HEK293 (cell line): ENCODE results near the gene SPATA25.

Source experiments
- GLI4 ChIP-seq: fragments of 450-650 bp; formaldehyde crosslinking; IDR thresholded peaks from 2 replicates; pipeline ENCODE4 v1.5.1; 2016; ENCODE audit warnings: missing biosample characterization, missing genetic modification characterization
- GLIS1 ChIP-seq: fragments of 450-650 bp; formaldehyde crosslinking; IDR thresholded peaks from 2 replicates; pipeline ENCODE4 v1.5.1; 2016; ENCODE audit warnings: missing biosample characterization, missing genetic modification characterization
- OVOL3 ChIP-seq: fragments of 450-650 bp; formaldehyde crosslinking; IDR thresholded peaks from 2 replicates; pipeline ENCODE4 v1.5.1; 2016; ENCODE audit warnings: missing biosample characterization, missing genetic modification characterization
- SALL2 ChIP-seq: fragments of 450-650 bp; formaldehyde crosslinking; IDR thresholded peaks from 2 replicates; pipeline ENCODE4 v1.5.0; 2017; ENCODE audit warnings: missing biosample characterization, mild to moderate bottlenecking, missing genetic modification characterization, borderline replicate concordance
- YY1 ChIP-seq: fragments of 450-650 bp; formaldehyde crosslinking; IDR thresholded peaks from 2 replicates; pipeline ENCODE4 v1.5.1; 2018; ENCODE audit warnings: missing biosample characterization, missing genetic modification characterization
- YY2 ChIP-seq: fragments of 450-650 bp; formaldehyde crosslinking; IDR thresholded peaks from 2 replicates; pipeline ENCODE4 v1.5.1; 2016; ENCODE audit warnings: missing biosample characterization, missing genetic modification characterization
- ZFP37 ChIP-seq: fragments of 450-650 bp; formaldehyde crosslinking; IDR thresholded peaks from 2 replicates; pipeline ENCODE4 v1.5.1; 2016; ENCODE audit warnings: missing biosample characterization, missing genetic modification characterization
- ZNF549 ChIP-seq: fragments of 450-650 bp; IDR thresholded peaks from 2 replicates; pipeline ENCODE4 v1.5.1; 2018; ENCODE audit warnings: missing biosample characterization, missing genetic modification characterization, mild to moderate bottlenecking, inconsistent platforms, moderate library complexity
- ZNF561 ChIP-seq: fragments of 450-650 bp; IDR thresholded peaks from 2 replicates; pipeline ENCODE4 v1.5.1; 2018; ENCODE audit warnings: missing biosample characterization, missing genetic modification characterization, borderline replicate concordance
- TF ChIP-seq, protein P1 (sequence below): fragments of 450-650 bp; formaldehyde crosslinking; IDR thresholded peaks from 2 replicates; pipeline ENCODE4 v1.5.1; 2016; ENCODE audit warnings: missing biosample characterization, missing genetic modification characterization
- TF ChIP-seq, protein P2 (sequence below): fragments of 450-650 bp; formaldehyde crosslinking; conservative IDR thresholded peaks from 2 replicates; pipeline ENCODE4 v1.5.1; 2016; ENCODE audit warnings: low read depth, missing biosample characterization, missing genetic modification characterization
- TF ChIP-seq, protein P3 (sequence below): fragments of 450-650 bp; formaldehyde crosslinking; IDR thresholded peaks from 2 replicates; pipeline ENCODE4 v1.5.1; 2016; ENCODE audit warnings: missing biosample characterization, missing genetic modification characterization
- TF ChIP-seq, protein P4 (sequence below): fragments of 450-650 bp; formaldehyde crosslinking; IDR thresholded peaks from 2 replicates; pipeline ENCODE4 v1.5.1; 2016; ENCODE audit warnings: missing biosample characterization, missing genetic modification characterization
- TF ChIP-seq, protein P5 (sequence below): fragments of 450-650 bp; formaldehyde crosslinking; IDR thresholded peaks from 2 replicates; pipeline ENCODE4 v1.5.1; 2016; ENCODE audit warnings: missing biosample characterization, missing genetic modification characterization
- TF ChIP-seq, protein P6 (sequence below): fragments of 450-650 bp; formaldehyde crosslinking; IDR thresholded peaks from 2 replicates; pipeline ENCODE4 v1.5.1; 2016; ENCODE audit warnings: missing biosample characterization, missing genetic modification characterization, borderline replicate concordance
- TF ChIP-seq, protein P7 (sequence below): fragments of 450-650 bp; formaldehyde crosslinking; IDR thresholded peaks from 2 replicates; pipeline ENCODE4 v1.5.1; 2016; ENCODE audit warnings: missing biosample characterization, missing genetic modification characterization

SPATA25 gene

DNA sequence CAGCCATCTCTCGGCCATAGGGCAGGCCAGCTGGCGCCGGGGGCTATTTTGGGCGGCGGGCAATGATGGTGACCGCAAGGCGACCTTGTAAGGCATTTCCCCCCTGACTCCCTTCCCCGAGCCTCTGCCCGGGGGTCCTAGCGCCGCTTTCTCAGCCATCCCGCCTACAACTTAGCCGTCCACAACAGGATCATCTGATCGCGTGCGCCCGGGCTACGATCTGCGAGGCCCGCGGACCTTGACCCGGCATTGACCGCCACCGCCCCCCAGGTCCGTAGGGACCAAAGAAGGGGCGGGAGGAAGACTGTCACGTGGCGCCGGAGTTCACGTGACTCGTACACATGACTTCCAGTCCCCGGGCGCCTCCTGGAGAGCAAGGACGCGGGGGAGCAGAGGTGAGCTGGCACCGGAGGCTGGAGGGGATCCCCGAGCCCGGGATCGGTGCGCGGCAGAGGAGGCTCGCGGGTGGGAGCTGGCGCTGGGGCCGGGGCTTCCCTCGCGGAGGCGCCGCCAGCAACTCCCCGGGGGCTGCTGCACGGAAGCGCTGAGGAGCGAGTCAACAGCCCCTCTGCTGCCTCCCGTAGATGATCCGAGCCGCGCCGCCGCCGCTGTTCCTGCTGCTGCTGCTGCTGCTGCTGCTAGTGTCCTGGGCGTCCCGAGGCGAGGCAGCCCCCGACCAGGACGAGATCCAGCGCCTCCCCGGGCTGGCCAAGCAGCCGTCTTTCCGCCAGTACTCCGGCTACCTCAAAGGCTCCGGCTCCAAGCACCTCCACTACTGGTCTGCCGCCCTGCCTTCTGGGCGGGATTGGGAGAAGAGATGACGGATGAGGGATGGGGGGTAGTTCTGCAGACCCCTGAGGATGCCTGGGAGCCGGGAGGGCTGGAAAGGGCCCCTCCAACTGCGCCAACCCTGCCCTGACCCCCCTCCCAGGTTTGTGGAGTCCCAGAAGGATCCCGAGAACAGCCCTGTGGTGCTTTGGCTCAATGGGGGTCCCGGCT, 3.9 kb upstream of the SPATA25 start, which contains the start of the genes CTSA and NEURL2 (continued):
- TF ChIP-seq, protein P1, sequence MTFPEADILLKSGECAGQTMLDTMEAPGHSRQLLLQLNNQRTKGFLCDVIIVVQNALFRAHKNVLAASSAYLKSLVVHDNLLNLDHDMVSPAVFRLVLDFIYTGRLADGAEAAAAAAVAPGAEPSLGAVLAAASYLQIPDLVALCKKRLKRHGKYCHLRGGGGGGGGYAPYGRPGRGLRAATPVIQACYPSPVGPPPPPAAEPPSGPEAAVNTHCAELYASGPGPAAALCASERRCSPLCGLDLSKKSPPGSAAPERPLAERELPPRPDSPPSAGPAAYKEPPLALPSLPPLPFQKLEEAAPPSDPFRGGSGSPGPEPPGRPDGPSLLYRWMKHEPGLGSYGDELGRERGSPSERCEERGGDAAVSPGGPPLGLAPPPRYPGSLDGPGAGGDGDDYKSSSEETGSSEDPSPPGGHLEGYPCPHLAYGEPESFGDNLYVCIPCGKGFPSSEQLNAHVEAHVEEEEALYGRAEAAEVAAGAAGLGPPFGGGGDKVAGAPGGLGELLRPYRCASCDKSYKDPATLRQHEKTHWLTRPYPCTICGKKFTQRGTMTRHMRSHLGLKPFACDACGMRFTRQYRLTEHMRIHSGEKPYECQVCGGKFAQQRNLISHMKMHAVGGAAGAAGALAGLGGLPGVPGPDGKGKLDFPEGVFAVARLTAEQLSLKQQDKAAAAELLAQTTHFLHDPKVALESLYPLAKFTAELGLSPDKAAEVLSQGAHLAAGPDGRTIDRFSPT (tag by site-specific recombination) = no peak
- TF ChIP-seq YY2 (tag by site-specific recombination) = peak; percentile 96
- TF ChIP-seq, protein P2, sequence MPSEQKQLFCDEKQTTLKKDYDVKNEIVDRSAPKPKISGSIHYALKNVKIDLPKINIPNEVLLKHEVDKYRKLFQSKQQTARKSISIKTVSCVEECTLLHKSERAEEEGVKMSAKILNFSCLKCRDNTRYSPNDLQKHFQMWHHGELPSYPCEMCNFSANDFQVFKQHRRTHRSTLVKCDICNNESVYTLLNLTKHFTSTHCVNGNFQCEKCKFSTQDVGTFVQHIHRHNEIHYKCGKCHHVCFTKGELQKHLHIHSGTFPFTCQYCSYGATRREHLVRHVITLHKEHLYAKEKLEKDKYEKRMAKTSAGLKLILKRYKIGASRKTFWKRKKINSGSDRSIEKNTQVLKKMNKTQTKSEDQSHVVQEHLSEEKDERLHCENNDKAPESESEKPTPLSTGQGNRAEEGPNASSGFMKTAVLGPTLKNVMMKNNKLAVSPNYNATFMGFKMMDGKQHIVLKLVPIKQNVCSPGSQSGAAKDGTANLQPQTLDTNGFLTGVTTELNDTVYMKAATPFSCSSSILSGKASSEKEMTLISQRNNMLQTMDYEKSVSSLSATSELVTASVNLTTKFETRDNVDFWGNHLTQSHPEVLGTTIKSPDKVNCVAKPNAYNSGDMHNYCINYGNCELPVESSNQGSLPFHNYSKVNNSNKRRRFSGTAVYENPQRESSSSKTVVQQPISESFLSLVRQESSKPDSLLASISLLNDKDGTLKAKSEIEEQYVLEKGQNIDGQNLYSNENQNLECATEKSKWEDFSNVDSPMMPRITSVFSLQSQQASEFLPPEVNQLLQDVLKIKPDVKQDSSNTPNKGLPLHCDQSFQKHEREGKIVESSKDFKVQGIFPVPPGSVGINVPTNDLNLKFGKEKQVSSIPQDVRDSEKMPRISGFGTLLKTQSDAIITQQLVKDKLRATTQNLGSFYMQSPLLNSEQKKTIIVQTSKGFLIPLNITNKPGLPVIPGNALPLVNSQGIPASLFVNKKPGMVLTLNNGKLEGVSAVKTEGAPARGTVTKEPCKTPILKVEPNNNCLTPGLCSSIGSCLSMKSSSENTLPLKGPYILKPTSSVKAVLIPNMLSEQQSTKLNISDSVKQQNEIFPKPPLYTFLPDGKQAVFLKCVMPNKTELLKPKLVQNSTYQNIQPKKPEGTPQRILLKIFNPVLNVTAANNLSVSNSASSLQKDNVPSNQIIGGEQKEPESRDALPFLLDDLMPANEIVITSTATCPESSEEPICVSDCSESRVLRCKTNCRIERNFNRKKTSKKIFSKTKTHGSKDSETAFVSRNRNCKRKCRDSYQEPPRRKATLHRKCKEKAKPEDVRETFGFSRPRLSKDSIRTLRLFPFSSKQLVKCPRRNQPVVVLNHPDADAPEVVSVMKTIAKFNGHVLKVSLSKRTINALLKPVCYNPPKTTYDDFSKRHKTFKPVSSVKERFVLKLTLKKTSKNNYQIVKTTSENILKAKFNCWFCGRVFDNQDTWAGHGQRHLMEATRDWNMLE (tag by site-specific recombination) = 0 out of 2 replicates have a peak, but pooled peaks have one; percentile 41
- TF ChIP-seq, protein P3, sequence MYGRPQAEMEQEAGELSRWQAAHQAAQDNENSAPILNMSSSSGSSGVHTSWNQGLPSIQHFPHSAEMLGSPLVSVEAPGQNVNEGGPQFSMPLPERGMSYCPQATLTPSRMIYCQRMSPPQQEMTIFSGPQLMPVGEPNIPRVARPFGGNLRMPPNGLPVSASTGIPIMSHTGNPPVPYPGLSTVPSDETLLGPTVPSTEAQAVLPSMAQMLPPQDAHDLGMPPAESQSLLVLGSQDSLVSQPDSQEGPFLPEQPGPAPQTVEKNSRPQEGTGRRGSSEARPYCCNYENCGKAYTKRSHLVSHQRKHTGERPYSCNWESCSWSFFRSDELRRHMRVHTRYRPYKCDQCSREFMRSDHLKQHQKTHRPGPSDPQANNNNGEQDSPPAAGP = peak; percentile 93
- TF ChIP-seq, protein P4, sequence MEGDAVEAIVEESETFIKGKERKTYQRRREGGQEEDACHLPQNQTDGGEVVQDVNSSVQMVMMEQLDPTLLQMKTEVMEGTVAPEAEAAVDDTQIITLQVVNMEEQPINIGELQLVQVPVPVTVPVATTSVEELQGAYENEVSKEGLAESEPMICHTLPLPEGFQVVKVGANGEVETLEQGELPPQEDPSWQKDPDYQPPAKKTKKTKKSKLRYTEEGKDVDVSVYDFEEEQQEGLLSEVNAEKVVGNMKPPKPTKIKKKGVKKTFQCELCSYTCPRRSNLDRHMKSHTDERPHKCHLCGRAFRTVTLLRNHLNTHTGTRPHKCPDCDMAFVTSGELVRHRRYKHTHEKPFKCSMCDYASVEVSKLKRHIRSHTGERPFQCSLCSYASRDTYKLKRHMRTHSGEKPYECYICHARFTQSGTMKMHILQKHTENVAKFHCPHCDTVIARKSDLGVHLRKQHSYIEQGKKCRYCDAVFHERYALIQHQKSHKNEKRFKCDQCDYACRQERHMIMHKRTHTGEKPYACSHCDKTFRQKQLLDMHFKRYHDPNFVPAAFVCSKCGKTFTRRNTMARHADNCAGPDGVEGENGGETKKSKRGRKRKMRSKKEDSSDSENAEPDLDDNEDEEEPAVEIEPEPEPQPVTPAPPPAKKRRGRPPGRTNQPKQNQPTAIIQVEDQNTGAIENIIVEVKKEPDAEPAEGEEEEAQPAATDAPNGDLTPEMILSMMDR (tag by site-specific recombination) = peak; percentile 59
- TF ChIP-seq, protein P5, sequence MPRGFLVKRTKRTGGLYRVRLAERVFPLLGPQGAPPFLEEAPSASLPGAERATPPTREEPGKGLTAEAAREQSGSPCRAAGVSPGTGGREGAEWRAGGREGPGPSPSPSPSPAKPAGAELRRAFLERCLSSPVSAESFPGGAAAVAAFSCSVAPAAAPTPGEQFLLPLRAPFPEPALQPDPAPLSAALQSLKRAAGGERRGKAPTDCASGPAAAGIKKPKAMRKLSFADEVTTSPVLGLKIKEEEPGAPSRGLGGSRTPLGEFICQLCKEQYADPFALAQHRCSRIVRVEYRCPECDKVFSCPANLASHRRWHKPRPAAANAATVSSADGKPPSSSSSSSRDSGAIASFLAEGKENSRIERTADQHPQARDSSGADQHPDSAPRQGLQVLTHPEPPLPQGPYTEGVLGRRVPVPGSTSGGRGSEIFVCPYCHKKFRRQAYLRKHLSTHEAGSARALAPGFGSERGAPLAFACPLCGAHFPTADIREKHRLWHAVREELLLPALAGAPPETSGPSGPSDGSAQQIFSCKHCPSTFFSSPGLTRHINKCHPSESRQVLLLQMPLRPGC = peak; percentile 89
- TF ChIP-seq SALL2 (tag by site-specific recombination) = no peak
- TF ChIP-seq GLI4 (tag by site-specific recombination) = 0 out of 2 replicates have a peak, but pooled peaks have one; percentile 43
- TF ChIP-seq GLIS1 (tag by site-specific recombination) = peak; percentile 99
- no peak for TF ChIP-seq ZNF549
- TF ChIP-seq, protein P6, sequence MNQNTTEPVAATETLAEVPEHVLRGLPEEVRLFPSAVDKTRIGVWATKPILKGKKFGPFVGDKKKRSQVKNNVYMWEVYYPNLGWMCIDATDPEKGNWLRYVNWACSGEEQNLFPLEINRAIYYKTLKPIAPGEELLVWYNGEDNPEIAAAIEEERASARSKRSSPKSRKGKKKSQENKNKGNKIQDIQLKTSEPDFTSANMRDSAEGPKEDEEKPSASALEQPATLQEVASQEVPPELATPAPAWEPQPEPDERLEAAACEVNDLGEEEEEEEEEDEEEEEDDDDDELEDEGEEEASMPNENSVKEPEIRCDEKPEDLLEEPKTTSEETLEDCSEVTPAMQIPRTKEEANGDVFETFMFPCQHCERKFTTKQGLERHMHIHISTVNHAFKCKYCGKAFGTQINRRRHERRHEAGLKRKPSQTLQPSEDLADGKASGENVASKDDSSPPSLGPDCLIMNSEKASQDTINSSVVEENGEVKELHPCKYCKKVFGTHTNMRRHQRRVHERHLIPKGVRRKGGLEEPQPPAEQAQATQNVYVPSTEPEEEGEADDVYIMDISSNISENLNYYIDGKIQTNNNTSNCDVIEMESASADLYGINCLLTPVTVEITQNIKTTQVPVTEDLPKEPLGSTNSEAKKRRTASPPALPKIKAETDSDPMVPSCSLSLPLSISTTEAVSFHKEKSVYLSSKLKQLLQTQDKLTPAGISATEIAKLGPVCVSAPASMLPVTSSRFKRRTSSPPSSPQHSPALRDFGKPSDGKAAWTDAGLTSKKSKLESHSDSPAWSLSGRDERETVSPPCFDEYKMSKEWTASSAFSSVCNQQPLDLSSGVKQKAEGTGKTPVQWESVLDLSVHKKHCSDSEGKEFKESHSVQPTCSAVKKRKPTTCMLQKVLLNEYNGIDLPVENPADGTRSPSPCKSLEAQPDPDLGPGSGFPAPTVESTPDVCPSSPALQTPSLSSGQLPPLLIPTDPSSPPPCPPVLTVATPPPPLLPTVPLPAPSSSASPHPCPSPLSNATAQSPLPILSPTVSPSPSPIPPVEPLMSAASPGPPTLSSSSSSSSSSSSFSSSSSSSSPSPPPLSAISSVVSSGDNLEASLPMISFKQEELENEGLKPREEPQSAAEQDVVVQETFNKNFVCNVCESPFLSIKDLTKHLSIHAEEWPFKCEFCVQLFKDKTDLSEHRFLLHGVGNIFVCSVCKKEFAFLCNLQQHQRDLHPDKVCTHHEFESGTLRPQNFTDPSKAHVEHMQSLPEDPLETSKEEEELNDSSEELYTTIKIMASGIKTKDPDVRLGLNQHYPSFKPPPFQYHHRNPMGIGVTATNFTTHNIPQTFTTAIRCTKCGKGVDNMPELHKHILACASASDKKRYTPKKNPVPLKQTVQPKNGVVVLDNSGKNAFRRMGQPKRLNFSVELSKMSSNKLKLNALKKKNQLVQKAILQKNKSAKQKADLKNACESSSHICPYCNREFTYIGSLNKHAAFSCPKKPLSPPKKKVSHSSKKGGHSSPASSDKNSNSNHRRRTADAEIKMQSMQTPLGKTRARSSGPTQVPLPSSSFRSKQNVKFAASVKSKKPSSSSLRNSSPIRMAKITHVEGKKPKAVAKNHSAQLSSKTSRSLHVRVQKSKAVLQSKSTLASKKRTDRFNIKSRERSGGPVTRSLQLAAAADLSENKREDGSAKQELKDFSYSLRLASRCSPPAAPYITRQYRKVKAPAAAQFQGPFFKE (tag by site-specific recombination) = no peak
- peak; percentile 94 for TF ChIP-seq YY1 (tag by site-specific recombination)
- TF ChIP-seq, protein P7, sequence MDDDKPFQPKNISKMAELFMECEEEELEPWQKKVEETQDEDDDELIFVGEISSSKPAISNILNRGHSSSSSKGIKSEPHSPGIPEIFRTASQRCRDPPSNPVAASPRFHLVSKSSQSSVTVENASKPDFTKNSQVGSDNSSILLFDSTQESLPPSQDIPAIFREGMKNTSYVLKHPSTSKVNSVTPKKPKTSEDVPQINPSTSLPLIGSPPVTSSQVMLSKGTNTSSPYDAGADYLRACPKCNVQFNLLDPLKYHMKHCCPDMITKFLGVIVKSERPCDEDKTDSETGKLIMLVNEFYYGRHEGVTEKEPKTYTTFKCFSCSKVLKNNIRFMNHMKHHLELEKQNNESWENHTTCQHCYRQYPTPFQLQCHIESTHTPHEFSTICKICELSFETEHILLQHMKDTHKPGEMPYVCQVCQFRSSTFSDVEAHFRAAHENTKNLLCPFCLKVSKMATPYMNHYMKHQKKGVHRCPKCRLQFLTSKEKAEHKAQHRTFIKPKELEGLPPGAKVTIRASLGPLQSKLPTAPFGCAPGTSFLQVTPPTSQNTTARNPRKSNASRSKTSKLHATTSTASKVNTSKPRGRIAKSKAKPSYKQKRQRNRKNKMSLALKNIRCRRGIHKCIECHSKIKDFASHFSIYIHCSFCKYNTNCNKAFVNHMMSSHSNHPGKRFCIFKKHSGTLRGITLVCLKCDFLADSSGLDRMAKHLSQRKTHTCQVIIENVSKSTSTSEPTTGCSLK (tag by site-specific recombination) = no peak
- TF ChIP-seq ZNF561 = peak; percentile 91
- TF ChIP-seq ZFP37 (tag by site-specific recombination) = peak; percentile 75; the same call in 1 of the 2 replicates
- TF ChIP-seq OVOL3 (tag by site-specific recombination) = peak; percentile 83
